ENCODE measurements around the gene KCNAB1.
A peak's percentile ranks its signal among the peaks of the same experiment; 100 is the strongest.

Gene KCNAB1

DNA sequence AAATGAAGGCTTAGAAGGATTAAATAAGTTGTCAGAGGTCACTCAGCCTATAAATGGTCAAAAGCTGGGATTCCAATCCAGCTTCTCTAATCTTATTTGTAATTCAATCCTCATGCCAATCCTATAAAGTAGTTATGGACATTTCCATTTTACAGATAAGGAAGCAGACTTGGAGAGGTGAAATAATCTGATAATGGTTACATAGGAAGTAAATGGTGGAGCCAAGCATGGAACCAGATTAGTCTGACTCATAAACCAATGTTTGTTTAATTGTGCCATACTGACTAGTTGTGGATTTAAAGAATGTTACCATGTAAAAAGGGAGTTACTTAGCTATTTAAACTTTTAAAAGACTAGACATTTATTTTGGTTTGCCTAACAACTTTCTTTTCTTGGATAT, 59.7 kb downstream of the KCNAB1 start:
- peaks cover 2% of the 10 kb centered on the region for H3K4me1 ChIP-seq (ENCODE audit: control insufficient read depth, insufficient read depth, low read depth, low read length)
- no peak overlapping the region for H3K4ac ChIP-seq (ENCODE audit: low read depth in 1 of 2, low read length in 2 of 2)
- H2BK120ac ChIP-seq (ENCODE audit: low read depth, low read length), result no peak overlapping the region
- no peak overlapping the region for H2BK15ac ChIP-seq (ENCODE audit: low read depth, poor library complexity, severe bottlenecking)
- no peak overlapping the region for H3K9ac ChIP-seq (ENCODE audit: low read length)
- no peaks in the 10 kb centered on the region for H3K9me3 ChIP-seq (ENCODE audit: control insufficient read depth, low read length)
- no peak overlapping the region for H4K8ac ChIP-seq (ENCODE audit: low read length)
- no peaks in the 10 kb centered on the region for H3K27me3 ChIP-seq (ENCODE audit: control insufficient read depth in 1 of 2, insufficient read depth in 1 of 2, low read length in 2 of 2)
- H3K36me3 ChIP-seq (ENCODE audit: control insufficient read depth in 1 of 2, insufficient read depth in 2 of 2, low read depth in 1 of 2, low read length in 2 of 2), result no peaks in the 10 kb centered on the region
- no peak overlapping the region for H2AFZ ChIP-seq (ENCODE audit: low read depth, low read length)
- H3K4me3 ChIP-seq (ENCODE audit: insufficient read depth in 1 of 2, low read depth in 1 of 2, low read length in 2 of 2), result no peak overlapping the region
- H3K27ac ChIP-seq (ENCODE audit: low read length, poor library complexity, severe bottlenecking), result no peak overlapping the region
- H4K91ac ChIP-seq (ENCODE audit: low read length), result no peak overlapping the region
- no peak overlapping the region for H2AK5ac ChIP-seq (ENCODE audit: low read length, severe bottlenecking)
- H3K14ac ChIP-seq (ENCODE audit: low read length in 2 of 2), result no peak overlapping the region
- H2BK12ac ChIP-seq (ENCODE audit: low read length in 2 of 2), result no peak overlapping the region
- H2BK5ac ChIP-seq (ENCODE audit: low read depth, low read length, poor library complexity, severe bottlenecking), result no peak overlapping the region
- H3K4me2 ChIP-seq (ENCODE audit: low read length, poor library complexity, severe bottlenecking), result no peak overlapping the region
- DNase-seq, result peak; percentile 3
- no peak overlapping the region for H3K23ac ChIP-seq (ENCODE audit: low read length in 2 of 2)
- no peaks in the 10 kb centered on the region for H3K79me1 ChIP-seq (replicated peaks; ENCODE audit: low read length, poor library complexity, severe bottlenecking)
- H3K18ac ChIP-seq (ENCODE audit: low read depth in 1 of 2, low read length in 2 of 2), result no peak overlapping the region

DNA sequence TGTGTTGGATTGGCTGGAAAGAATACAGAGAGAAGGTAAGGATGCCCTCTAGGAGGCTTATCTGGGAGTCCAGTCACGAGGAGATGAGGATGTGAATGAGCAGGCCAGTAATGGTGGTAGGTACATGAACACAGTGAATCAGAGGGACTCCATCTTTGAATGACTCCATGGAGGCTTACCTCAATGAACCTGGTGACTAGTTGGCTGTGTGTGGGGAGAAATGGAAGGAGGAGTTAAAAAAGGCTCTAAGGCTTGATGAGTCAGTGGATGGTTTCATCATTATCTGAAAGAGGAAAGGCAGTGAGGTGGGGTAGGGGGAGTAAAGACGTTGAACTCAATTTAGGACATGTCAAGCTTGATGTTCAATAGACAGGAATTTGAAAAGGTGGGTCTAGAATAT, 61.1 kb downstream of the KCNAB1 start:
- H2BK12ac ChIP-seq (ENCODE audit: low read length in 2 of 2), result no peak overlapping the region
- H3K4me1 ChIP-seq (ENCODE audit: control insufficient read depth, insufficient read depth, low read depth, low read length), result peaks cover 2% of the 10 kb centered on the region
- no peak overlapping the region for H2BK5ac ChIP-seq (ENCODE audit: low read depth, low read length, poor library complexity, severe bottlenecking)
- H3K4me3 ChIP-seq (ENCODE audit: insufficient read depth in 1 of 2, low read depth in 1 of 2, low read length in 2 of 2), result no peak overlapping the region
- H3K27me3 ChIP-seq (ENCODE audit: control insufficient read depth in 1 of 2, insufficient read depth in 1 of 2, low read length in 2 of 2), result no peaks in the 10 kb centered on the region
- H2BK15ac ChIP-seq (ENCODE audit: low read depth, poor library complexity, severe bottlenecking), result no peak overlapping the region
- H3K27ac ChIP-seq (ENCODE audit: low read length, poor library complexity, severe bottlenecking), result no peak overlapping the region
- DNase-seq, result peak; percentile 14
- H2BK120ac ChIP-seq (ENCODE audit: low read depth, low read length), result no peak overlapping the region
- no peak overlapping the region for H4K91ac ChIP-seq (ENCODE audit: low read length)
- H3K9me3 ChIP-seq (ENCODE audit: control insufficient read depth, low read length), result no peaks in the 10 kb centered on the region
- H3K36me3 ChIP-seq (ENCODE audit: control insufficient read depth in 1 of 2, insufficient read depth in 2 of 2, low read depth in 1 of 2, low read length in 2 of 2), result no peaks in the 10 kb centered on the region
- H3K14ac ChIP-seq (ENCODE audit: low read length in 2 of 2), result no peak overlapping the region
- WGBS, result 62% methylated on average over 2 of the region's 2 CpGs
- no peaks in the 10 kb centered on the region for H3K79me1 ChIP-seq (replicated peaks; ENCODE audit: low read length, poor library complexity, severe bottlenecking)
- H3K18ac ChIP-seq (ENCODE audit: low read depth in 1 of 2, low read length in 2 of 2), result no peak overlapping the region
- no peak overlapping the region for H2AFZ ChIP-seq (ENCODE audit: low read depth, low read length)
- no peak overlapping the region for H3K23ac ChIP-seq (ENCODE audit: low read length in 2 of 2)
- no peak overlapping the region for H3K4me2 ChIP-seq (ENCODE audit: low read length, poor library complexity, severe bottlenecking)
- no peak overlapping the region for H3K9ac ChIP-seq (ENCODE audit: low read length)
- H2AK5ac ChIP-seq (ENCODE audit: low read length, severe bottlenecking), result no peak overlapping the region
- no peak overlapping the region for H4K8ac ChIP-seq (ENCODE audit: low read length)
- no peak overlapping the region for H3K4ac ChIP-seq (ENCODE audit: low read depth in 1 of 2, low read length in 2 of 2)

DNA sequence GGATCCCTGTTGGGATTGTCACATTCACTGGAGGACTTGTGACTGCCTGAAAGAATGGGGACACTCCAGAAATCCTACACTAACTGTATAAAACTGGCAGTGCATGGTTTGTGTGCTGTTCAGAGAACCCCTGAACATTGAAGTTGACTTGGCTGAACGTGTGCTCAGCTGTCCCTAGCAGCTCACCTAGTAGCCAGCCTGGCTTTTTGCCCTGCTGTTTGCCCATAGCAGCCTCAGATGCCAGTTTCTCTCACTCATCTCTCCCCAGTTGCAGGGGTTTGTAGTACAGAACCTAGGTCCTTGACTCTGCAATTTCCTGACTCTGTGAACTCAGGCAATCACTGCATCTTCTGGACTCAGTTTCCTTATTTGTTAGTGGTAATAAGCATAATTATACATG, 63.0 kb downstream of the KCNAB1 start:
- H3K36me3 ChIP-seq (ENCODE audit: control insufficient read depth in 1 of 2, insufficient read depth in 2 of 2, low read depth in 1 of 2, low read length in 2 of 2), result no peaks in the 10 kb centered on the region
- H3K4me2 ChIP-seq (ENCODE audit: low read length, poor library complexity, severe bottlenecking), result no peak overlapping the region
- H2AK5ac ChIP-seq (ENCODE audit: low read length, severe bottlenecking), result no peak overlapping the region
- no peak overlapping the region for H3K18ac ChIP-seq (ENCODE audit: low read depth in 1 of 2, low read length in 2 of 2)
- H4K91ac ChIP-seq (ENCODE audit: low read length), result no peak overlapping the region
- H3K9me3 ChIP-seq (ENCODE audit: control insufficient read depth, low read length), result no peaks in the 10 kb centered on the region
- 24% methylated on average over 1 of the region's 1 CpG for WGBS
- H2BK120ac ChIP-seq (ENCODE audit: low read depth, low read length), result no peak overlapping the region
- H3K4me3 ChIP-seq (ENCODE audit: insufficient read depth in 1 of 2, low read depth in 1 of 2, low read length in 2 of 2), result no peak overlapping the region
- no peak overlapping the region for H4K8ac ChIP-seq (ENCODE audit: low read length)
- no peak overlapping the region for H3K27ac ChIP-seq (ENCODE audit: low read length, poor library complexity, severe bottlenecking)
- H3K4ac ChIP-seq (ENCODE audit: low read depth in 1 of 2, low read length in 2 of 2), result no peak overlapping the region
- H3K14ac ChIP-seq (ENCODE audit: low read length in 2 of 2), result no peak overlapping the region
- H3K79me1 ChIP-seq (replicated peaks; ENCODE audit: low read length, poor library complexity, severe bottlenecking), result no peaks in the 10 kb centered on the region
- H2BK5ac ChIP-seq (ENCODE audit: low read depth, low read length, poor library complexity, severe bottlenecking), result no peak overlapping the region
- H2BK15ac ChIP-seq (ENCODE audit: low read depth, poor library complexity, severe bottlenecking), result no peak overlapping the region
- no peak overlapping the region for H2BK12ac ChIP-seq (ENCODE audit: low read length in 2 of 2)
- no peak for DNase-seq
- no peak overlapping the region for H3K23ac ChIP-seq (ENCODE audit: low read length in 2 of 2)
- no peak overlapping the region for H3K9ac ChIP-seq (ENCODE audit: low read length)
- no peaks in the 10 kb centered on the region for H3K27me3 ChIP-seq (ENCODE audit: control insufficient read depth in 1 of 2, insufficient read depth in 1 of 2, low read length in 2 of 2)
- peaks cover 1% of the 10 kb centered on the region for H3K4me1 ChIP-seq (ENCODE audit: control insufficient read depth, insufficient read depth, low read depth, low read length)
- H2AFZ ChIP-seq (ENCODE audit: low read depth, low read length), result no peak overlapping the region

DNA sequence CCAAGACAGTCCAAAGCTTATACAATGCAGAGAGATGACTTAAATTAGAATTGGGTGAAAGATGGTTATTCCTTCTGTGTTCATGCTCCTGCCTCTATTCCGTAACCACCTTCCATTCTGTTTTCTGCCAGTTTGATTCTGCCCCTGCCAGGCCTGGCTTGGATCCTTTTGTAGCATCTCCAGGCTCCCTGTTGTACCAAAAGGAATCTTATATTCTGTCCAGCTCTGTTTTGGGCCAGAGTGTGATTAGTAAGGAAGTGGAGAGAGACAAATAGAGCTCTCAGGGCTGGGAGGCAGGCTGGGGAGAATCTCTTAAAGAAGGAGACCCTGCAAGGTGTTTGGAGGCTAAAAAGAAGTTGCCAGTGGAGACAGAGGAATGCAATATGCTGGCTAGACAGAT, 63.8 kb downstream of the KCNAB1 start:
- H3K27me3 ChIP-seq (ENCODE audit: control insufficient read depth in 1 of 2, insufficient read depth in 1 of 2, low read length in 2 of 2), result no peaks in the 10 kb centered on the region
- no peak overlapping the region for H3K23ac ChIP-seq (ENCODE audit: low read length in 2 of 2)
- H3K36me3 ChIP-seq (ENCODE audit: control insufficient read depth in 1 of 2, insufficient read depth in 2 of 2, low read depth in 1 of 2, low read length in 2 of 2), result no peaks in the 10 kb centered on the region
- no peaks in the 10 kb centered on the region for H3K79me1 ChIP-seq (replicated peaks; ENCODE audit: low read length, poor library complexity, severe bottlenecking)
- no peak for DNase-seq
- H3K4me3 ChIP-seq (ENCODE audit: insufficient read depth in 1 of 2, low read depth in 1 of 2, low read length in 2 of 2), result no peak overlapping the region
- no peak overlapping the region for H3K4ac ChIP-seq (ENCODE audit: low read depth in 1 of 2, low read length in 2 of 2)
- no peak overlapping the region for H2AFZ ChIP-seq (ENCODE audit: low read depth, low read length)
- H3K14ac ChIP-seq (ENCODE audit: low read length in 2 of 2), result no peak overlapping the region
- no peak overlapping the region for H2BK5ac ChIP-seq (ENCODE audit: low read depth, low read length, poor library complexity, severe bottlenecking)
- no peak overlapping the region for H3K9ac ChIP-seq (ENCODE audit: low read length)
- H3K4me1 ChIP-seq (ENCODE audit: control insufficient read depth, insufficient read depth, low read depth, low read length), result peaks cover 1% of the 10 kb centered on the region
- H2BK120ac ChIP-seq (ENCODE audit: low read depth, low read length), result no peak overlapping the region
- H3K18ac ChIP-seq (ENCODE audit: low read depth in 1 of 2, low read length in 2 of 2), result no peak overlapping the region
- no peak overlapping the region for H4K91ac ChIP-seq (ENCODE audit: low read length)
- no peak overlapping the region for H4K8ac ChIP-seq (ENCODE audit: low read length)
- no peak overlapping the region for H2BK12ac ChIP-seq (ENCODE audit: low read length in 2 of 2)
- no peak overlapping the region for H2BK15ac ChIP-seq (ENCODE audit: low read depth, poor library complexity, severe bottlenecking)
- no peak overlapping the region for H3K27ac ChIP-seq (ENCODE audit: low read length, poor library complexity, severe bottlenecking)
- no peaks in the 10 kb centered on the region for H3K9me3 ChIP-seq (ENCODE audit: control insufficient read depth, low read length)
- H3K4me2 ChIP-seq (ENCODE audit: low read length, poor library complexity, severe bottlenecking), result no peak overlapping the region
- H2AK5ac ChIP-seq (ENCODE audit: low read length, severe bottlenecking), result no peak overlapping the region
- WGBS, result 100% methylated on average over 1 of the region's 1 CpG
